C4-2B (cell line): ENCODE measurements around the gene ACHE.

Experiments used
- H3K27ac ChIP-seq: fragments of 450-650 bp; 2 replicates; pipeline ENCODE4 v1.5.1; 2017
- ZFX ChIP-seq: fragments of 450-650 bp; IDR thresholded peaks from 2 replicates; pipeline ENCODE4 v1.6.1; 2017
- TF ChIP-seq, protein P1 (sequence below): fragments of 450-650 bp; conservative IDR thresholded peaks from 2 replicates; pipeline ENCODE4 v1.5.1; 2017; ENCODE audit warnings: mild to moderate bottlenecking

ACHE gene

DNA sequence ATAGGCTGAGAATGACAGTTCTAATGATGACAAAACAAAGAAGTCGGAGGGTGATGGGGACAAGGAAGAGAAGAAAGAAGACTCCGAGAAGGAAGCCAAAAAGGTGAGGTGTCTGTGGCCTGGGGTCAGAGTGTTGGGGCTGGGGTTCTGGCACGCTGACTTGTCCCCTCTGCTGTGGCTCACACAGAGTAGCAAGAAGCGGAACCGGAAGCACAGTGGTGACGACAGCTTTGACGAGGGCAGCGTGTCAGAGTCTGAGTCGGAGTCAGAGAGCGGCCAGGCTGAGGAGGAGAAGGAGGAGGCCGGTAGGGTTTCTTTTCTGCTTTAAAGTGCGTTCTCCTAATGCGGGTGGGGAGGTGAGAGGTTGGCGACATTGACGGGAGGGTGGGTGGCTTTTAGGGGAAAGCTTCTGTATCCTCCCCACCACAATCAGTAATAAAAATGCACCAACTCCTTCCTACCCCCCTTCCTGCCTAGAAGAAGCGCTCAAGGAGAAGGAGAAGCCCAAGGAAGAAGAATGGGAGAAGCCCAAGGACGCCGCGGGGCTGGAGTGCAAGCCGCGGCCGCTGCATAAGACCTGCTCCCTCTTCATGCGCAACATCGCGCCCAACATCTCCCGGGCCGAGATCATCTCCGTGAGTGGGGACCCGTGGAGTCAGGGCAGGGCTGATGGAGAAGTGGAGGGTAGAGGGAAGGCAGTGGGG is 10.8 kb downstream of the ACHE start:
- no peak for TF ChIP-seq ZFX
- TF ChIP-seq, protein P1, sequence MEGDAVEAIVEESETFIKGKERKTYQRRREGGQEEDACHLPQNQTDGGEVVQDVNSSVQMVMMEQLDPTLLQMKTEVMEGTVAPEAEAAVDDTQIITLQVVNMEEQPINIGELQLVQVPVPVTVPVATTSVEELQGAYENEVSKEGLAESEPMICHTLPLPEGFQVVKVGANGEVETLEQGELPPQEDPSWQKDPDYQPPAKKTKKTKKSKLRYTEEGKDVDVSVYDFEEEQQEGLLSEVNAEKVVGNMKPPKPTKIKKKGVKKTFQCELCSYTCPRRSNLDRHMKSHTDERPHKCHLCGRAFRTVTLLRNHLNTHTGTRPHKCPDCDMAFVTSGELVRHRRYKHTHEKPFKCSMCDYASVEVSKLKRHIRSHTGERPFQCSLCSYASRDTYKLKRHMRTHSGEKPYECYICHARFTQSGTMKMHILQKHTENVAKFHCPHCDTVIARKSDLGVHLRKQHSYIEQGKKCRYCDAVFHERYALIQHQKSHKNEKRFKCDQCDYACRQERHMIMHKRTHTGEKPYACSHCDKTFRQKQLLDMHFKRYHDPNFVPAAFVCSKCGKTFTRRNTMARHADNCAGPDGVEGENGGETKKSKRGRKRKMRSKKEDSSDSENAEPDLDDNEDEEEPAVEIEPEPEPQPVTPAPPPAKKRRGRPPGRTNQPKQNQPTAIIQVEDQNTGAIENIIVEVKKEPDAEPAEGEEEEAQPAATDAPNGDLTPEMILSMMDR = no peak
- H3K27ac ChIP-seq = no peak overlapping the region

DNA sequence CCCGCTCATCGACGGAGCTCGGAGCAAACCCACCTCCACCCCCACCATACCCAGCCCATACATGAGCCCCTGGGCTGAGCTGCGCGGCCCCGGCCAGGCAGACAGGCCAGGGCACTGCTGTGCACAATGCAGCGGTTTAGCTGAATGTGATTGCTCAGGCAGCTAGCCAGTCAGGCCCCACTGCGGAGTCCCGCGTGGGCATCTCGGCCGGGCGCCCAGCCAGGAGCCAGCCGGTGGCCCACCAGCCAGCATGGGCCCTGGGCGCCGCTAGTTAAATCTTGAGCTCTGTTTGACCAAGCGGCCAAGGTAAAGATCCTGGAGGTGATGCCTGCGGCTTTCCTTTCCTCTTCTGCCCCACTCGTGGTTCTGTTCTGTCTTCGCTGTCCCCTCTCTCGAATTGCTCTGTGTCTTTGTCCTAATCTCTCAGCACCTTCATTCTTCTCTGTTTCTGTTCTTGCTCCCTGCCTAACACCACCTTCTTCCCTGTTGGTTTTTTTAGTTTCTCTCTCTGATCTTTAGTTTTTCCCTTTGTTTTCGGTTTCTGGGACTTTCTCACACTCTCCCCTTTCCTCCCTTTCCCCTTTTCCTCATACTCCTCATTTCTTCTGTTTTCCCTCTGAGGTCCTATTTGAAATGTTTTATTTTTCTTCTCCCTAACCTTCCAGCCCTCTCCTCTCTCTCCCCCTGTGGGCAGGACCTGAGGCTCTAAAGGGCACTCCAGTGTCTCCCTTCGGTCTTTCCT is 12.7 kb downstream of the ACHE start:
- no peak overlapping the region for H3K27ac ChIP-seq
- TF ChIP-seq, protein P1 = no peak
- no peak for TF ChIP-seq ZFX

DNA sequence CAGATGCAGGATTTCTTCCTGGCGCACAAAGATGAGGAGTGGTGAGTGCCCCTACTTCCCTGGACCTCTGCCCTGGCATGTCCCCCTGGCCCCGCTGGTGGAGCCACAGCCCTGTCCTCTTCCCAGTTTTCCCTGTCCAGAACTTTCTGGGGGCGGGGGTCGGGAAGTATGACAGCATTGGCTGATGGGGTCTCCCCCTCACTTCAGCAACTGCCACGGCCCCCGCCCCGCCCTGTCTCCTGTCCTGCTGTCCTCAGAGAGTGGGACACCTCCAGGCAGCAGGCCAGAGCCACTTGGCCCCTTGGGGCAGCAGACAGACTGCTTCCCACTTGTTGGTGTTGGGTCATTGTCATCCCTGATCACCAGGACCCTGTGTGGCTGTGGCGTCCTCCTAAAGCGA is 13.5 kb downstream of the ACHE start:
- no peak overlapping the region for H3K27ac ChIP-seq
- TF ChIP-seq ZFX = no peak
- TF ChIP-seq, protein P1 = no peak

DNA sequence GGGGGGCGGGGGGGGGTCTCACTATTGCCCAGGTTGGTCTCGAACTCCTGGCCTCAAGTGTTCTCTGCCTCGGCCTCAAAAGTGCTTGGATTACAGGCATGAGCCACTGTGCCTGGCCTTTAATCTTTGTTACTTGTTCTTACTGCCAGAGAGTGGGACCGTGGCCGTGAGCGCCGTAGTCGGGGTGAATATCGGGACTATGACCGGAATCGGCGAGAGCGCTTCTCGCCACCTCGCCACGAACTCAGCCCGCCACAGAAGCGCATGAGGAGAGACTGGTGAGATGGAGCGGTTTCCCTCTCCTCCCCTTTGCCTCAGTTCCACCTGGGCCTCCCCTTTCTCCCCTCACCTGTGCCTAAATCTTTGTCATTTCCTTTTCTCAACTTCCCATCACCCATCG is 14.6 kb downstream of the ACHE start:
- TF ChIP-seq, protein P1 = no peak
- TF ChIP-seq ZFX = no peak
- H3K27ac ChIP-seq = no peak overlapping the region

- TF ChIP-seq, protein P1 = no peak
- no peak for TF ChIP-seq ZFX
- H3K27ac ChIP-seq = no peak overlapping the region
These were observed 15.0 kb downstream of the ACHE start for GRCh38 chr7:100880645-100881044.

DNA sequence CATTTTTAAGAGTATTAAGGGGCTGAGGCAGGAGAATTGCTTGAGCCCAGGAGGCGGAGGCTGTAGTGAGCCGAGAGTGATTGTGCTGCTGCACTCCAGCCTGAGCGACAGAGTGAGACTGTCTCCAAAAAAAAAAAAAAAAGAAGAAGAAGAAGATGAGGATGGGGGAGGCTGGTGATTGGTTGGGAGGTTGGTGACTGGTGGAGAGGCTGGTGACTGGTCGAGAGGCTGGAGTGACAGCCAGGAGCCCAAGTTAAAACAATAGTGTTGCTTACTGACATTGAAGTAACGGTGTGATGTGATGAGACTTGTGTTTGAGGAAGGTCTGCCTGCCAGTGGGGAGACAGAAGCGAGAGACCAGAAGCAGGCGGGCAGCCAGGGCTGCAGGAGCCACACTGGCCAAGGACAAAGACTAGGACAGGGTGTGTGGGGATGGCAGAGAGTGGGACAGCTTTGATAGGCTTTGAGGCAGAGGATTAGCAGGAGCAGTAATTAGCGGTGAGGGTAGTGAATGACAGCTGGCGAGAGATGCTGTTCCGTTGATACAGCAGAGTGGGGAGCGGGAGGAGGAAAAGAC is 15.9 kb downstream of the ACHE start:
- H3K27ac ChIP-seq = no peak overlapping the region
- no peak for TF ChIP-seq ZFX
- TF ChIP-seq, protein P1 = no peak

- TF ChIP-seq, protein P1 = no peak
- TF ChIP-seq ZFX = no peak
- no peak overlapping the region for H3K27ac ChIP-seq
These were observed 17.0 kb downstream of the ACHE start for GRCh38 chr7:100878685-100879084.
